Fibroblast of lung (primary cell): Measurements from ENCODE around the gene IRF1. TPM values are rescaled to one million over a fixed set of nuclear protein-coding genes. Genes with fewer than 3 reads are reported as not detected.
"Not testable (repeated sequence)": the region's sequence is repeated elsewhere in the genome, so short reads cannot be mapped to it uniquely, and the experiment has no call there.

Experiments
- DNase-seq, 2 donors: peaks; one replicate each; pipeline versions ENCODE4 v3.0.0 to v3.0.0-alpha.2; 2010; ENCODE audit warnings: low read depth in 2 of 2
- H2AFZ ChIP-seq: 2 replicates; pipeline ENCODE4 v1.5.1; 2012; ENCODE audit warnings: low read length, control low read depth, inconsistent platforms
- H3K27ac ChIP-seq: 2 replicates; pipeline ENCODE4 v1.5.1; 2011; ENCODE audit warnings: low read length, control low read depth; ENCODE audit not compliant: insufficient read depth
- H3K27me3 ChIP-seq: 2 replicates; pipeline ENCODE4 v1.5.1; 2011; ENCODE audit warnings: mild to moderate bottlenecking, low read length; ENCODE audit not compliant: control insufficient read depth, insufficient read depth
- H3K36me3 ChIP-seq: 2 replicates; pipeline ENCODE4 v1.5.1; 2011; ENCODE audit warnings: low read length; ENCODE audit not compliant: control insufficient read depth, insufficient read depth
- H3K4me1 ChIP-seq: 2 replicates; pipeline ENCODE4 v1.5.1; 2011; ENCODE audit warnings: low read length; ENCODE audit not compliant: control insufficient read depth, insufficient read depth; ENCODE audit errors: extremely low read depth
- H3K4me2 ChIP-seq: 2 replicates; pipeline ENCODE4 v1.5.1; 2011; ENCODE audit warnings: low read length, control low read depth; ENCODE audit not compliant: insufficient read depth; ENCODE audit errors: extremely low read depth
- H3K4me3 ChIP-seq, 4 experiments: fragments of 200-600 bp in 1 of 4; sonication (generic) in 1 of 4; replicated peaks in 1 of 4; 2 replicates each; pipeline ENCODE4 v1.5.1; 2011 to 2016; ENCODE audit warnings: low read length in 4 of 4, low read depth in 3 of 4, mild to moderate bottlenecking in 3 of 4, control low read depth in 2 of 4, inconsistent platforms in 1 of 4, mixed read lengths in 1 of 4; ENCODE audit not compliant: insufficient read depth in 1 of 4; ENCODE audit errors: control extremely low read depth in 1 of 4
- H3K79me2 ChIP-seq: 2 replicates; pipeline ENCODE4 v1.5.1; 2012; ENCODE audit warnings: mild to moderate bottlenecking, low read length, inconsistent platforms; ENCODE audit not compliant: control insufficient read depth, insufficient read depth
- H3K9ac ChIP-seq: 2 replicates; pipeline ENCODE4 v1.5.1; 2011; ENCODE audit warnings: mild to moderate bottlenecking, low read length, control low read depth; ENCODE audit not compliant: insufficient read depth
- H3K9me3 ChIP-seq: 2 replicates; pipeline ENCODE4 v1.5.1; 2012; ENCODE audit warnings: low read depth, low read length; ENCODE audit not compliant: control insufficient read depth, insufficient read depth
- H4K20me1 ChIP-seq: 2 replicates; pipeline ENCODE4 v1.5.1; 2011; ENCODE audit warnings: low read length; ENCODE audit not compliant: control insufficient read depth, insufficient read depth; ENCODE audit errors: extremely low read depth
- EZH2 ChIP-seq: IDR thresholded peaks from 2 replicates; pipeline ENCODE4 v1.5.1; 2012; ENCODE audit warnings: low read length, control low read depth, mild to moderate bottlenecking; ENCODE audit errors: missing control alignments
- polyA plus RNA-seq, 2 donors: library from polyadenylated mRNA; depleted of rRNA in 1 of 2; stranded (reverse) in 1 of 2; unstranded in 1 of 2; fragments of >200 nt; gene quantifications; 2 replicates each; pipeline ENCODE4 v1.2.1, GENCODE V29; 2011 to 2012; ENCODE audit warnings: missing spikeins in 1 of 2
- total RNA-seq: library from RNA; depleted of rRNA; stranded (reverse); fragments of >200 nt; gene quantifications from 2 replicates; pipeline ENCODE4 v1.2.1, GENCODE V29; 2014
- TF ChIP-seq, protein P1 (sequence below), 2 donors: IDR thresholded peaks in 1 of 2; conservative IDR thresholded peaks in 1 of 2; 1 replicate in 1 of 2; 2 replicates in 1 of 2; pipeline ENCODE4 v1.5.1; 2011 to 2012; ENCODE audit warnings: low read length in 2 of 2, control low read depth in 1 of 2, inconsistent platforms in 1 of 2, low read depth in 1 of 2, mild to moderate bottlenecking in 1 of 2

IRF1 gene
- total and polyA plus RNA-seq, 2 donors (not counting 1 experiment from before 2014, with no cell fraction given), result 34.7 to 37.6 TPM

GRCh38 chr5:132526974-132527564, 36.5 kb upstream of the IRF1 start:
- no peaks in the 10 kb centered on the region for H3K36me3 ChIP-seq
- TF ChIP-seq EZH2, result no peak
- TF ChIP-seq, protein P1, sequence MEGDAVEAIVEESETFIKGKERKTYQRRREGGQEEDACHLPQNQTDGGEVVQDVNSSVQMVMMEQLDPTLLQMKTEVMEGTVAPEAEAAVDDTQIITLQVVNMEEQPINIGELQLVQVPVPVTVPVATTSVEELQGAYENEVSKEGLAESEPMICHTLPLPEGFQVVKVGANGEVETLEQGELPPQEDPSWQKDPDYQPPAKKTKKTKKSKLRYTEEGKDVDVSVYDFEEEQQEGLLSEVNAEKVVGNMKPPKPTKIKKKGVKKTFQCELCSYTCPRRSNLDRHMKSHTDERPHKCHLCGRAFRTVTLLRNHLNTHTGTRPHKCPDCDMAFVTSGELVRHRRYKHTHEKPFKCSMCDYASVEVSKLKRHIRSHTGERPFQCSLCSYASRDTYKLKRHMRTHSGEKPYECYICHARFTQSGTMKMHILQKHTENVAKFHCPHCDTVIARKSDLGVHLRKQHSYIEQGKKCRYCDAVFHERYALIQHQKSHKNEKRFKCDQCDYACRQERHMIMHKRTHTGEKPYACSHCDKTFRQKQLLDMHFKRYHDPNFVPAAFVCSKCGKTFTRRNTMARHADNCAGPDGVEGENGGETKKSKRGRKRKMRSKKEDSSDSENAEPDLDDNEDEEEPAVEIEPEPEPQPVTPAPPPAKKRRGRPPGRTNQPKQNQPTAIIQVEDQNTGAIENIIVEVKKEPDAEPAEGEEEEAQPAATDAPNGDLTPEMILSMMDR (conservative IDR thresholded peaks at IDR 0.05 in 1 of 2, IDR thresholded peaks at IDR 0.05 in 1 of 2; ENCODE audit: low read depth in 1 of 2, low read length in 2 of 2), result no peak
- no peak overlapping the region for H2AFZ ChIP-seq
- peaks cover 4% of the 10 kb centered on the region for H3K27me3 ChIP-seq
- H4K20me1 ChIP-seq, result no peaks in the 10 kb centered on the region
- H3K27ac ChIP-seq, result no peak overlapping the region
- H3K79me2 ChIP-seq, result no peaks in the 10 kb centered on the region
- no peaks in the 10 kb centered on the region for H3K9me3 ChIP-seq
- no peak for DNase-seq
- no peak overlapping the region for H3K9ac ChIP-seq
- no peaks in the 10 kb centered on the region for H3K4me1 ChIP-seq
- no peak overlapping the region for H3K4me2 ChIP-seq
- no peak overlapping the region for H3K4me3 ChIP-seq

DNA sequence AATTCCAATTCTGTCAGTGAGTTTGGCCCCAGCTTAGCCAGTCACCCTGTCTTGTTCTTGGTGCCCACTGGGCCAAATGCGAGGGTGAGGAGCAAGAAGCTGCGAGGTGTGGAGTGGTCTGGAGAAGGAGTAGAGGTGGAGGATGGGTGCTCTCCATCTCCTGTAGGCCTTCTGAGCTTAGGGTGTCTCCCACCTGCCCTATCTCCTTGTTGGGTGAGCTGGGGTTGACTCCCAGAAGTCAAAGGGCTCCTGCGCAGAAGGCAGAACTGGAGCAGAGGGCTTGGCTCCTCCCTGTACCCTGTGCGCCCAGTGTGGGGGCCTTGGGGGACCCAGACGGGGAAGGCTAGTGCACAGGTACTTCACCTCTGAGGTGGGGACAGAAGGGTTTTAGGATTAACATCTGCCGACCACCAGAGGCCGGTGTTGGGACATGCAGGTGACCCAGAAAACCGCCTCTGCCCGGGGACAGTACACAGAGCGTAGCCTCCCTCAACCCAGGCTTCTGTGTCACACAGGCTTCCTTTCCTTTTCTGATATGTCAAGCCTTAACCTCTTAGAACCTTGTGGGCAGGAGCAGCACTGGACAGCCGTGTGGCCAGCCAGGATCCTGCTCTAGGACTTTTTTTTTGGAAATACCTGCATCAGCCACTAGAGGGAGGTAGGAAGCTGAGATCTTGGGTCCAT, 35.9 kb upstream of the IRF1 start:
- Histone ChIP-seq H3K4me1 (no peaks in the 10 kb centered on the region), H3K79me2 (no peaks in the 10 kb centered on the region), H4K20me1 (no peaks in the 10 kb centered on the region), H3K4me3 (no peak overlapping the region), H3K4me2 (peak overlapping the region; percentile 59), H3K27me3 (peaks cover 3% of the 10 kb centered on the region), H3K9ac (no peak overlapping the region), H3K36me3 (no peaks in the 10 kb centered on the region), H2AFZ (peak overlapping the region; percentile 50), H3K27ac (no peak overlapping the region), H3K9me3 (no peaks in the 10 kb centered on the region)
- peak; percentile 25 to 58 for DNase-seq
- TF ChIP-seq, protein P1 (conservative IDR thresholded peaks at IDR 0.05 in 1 of 2, IDR thresholded peaks at IDR 0.05 in 1 of 2; ENCODE audit: low read depth in 1 of 2, low read length in 2 of 2), result peak; percentile 79 to 81
- TF ChIP-seq EZH2, result no peak

- H4K20me1 ChIP-seq, result no peaks in the 10 kb centered on the region
Measured at GRCh38 chr5:132525299-132525724, 34.7 kb upstream of the IRF1 start.

DNA sequence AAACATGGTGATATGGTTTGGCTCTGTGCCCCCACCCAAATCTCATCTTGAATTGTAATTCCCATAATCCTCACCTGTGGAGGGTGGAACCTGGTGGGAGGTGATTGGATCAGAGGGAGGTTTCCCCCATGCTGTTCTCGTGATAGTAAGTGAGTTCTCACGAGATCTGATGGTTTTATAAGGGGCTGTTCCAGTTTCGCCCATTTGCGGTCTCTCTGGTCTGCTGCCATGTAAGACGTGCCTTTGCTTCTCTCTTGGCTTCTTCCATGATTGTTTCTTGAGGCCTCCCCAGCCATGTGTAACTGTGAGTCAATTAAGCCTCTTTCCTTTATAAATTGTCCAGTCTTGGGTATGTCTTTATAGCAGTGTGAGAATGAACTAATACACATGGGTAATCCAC, 34.3 kb upstream of the IRF1 start:
- not testable (repeated sequence) for H4K20me1 ChIP-seq, H3K36me3 ChIP-seq, H2AFZ ChIP-seq, H3K4me2 ChIP-seq, H3K4me1 ChIP-seq, DNase-seq, H3K9ac ChIP-seq, H3K4me3 ChIP-seq, H3K27me3 ChIP-seq, H3K79me2 ChIP-seq, H3K9me3 ChIP-seq, H3K27ac ChIP-seq

More at GRCh38 chr5:132525299-132525724, 34.7 kb upstream of the IRF1 start:
- no peak for DNase-seq
- Histone ChIP-seq H3K27me3 (peaks cover 3% of the 10 kb centered on the region), H3K79me2 (no peaks in the 10 kb centered on the region), H3K27ac (no peak overlapping the region), H3K36me3 (no peaks in the 10 kb centered on the region), H3K4me3 (no peak overlapping the region), H3K4me2 (no peak overlapping the region), H2AFZ (no peak overlapping the region), H3K9ac (no peak overlapping the region), H3K9me3 (no peaks in the 10 kb centered on the region), H3K4me1 (no peaks in the 10 kb centered on the region)
- TF ChIP-seq EZH2, result no peak
- TF ChIP-seq, protein P1 (conservative IDR thresholded peaks at IDR 0.05 in 1 of 2, IDR thresholded peaks at IDR 0.05 in 1 of 2; ENCODE audit: low read depth in 1 of 2, low read length in 2 of 2), result no peak
